Kidney (tissue), 14 donors: ENCODE results near the gene TEP1. TPM values are rescaled to one million over a fixed set of nuclear protein-coding genes. Genes with fewer than 3 reads are reported as not detected.

Source experiments
- DNase-seq, 5 donors: peaks; one replicate each; pipeline ENCODE4 v3.0.0-alpha.2; 2013 to 2020
- FAIRE-seq: peaks from 2 replicates; lab custom pipeline; 2012; peaks lifted over from hg19 to GRCh38; lab: Jason Lieb, UNC
- H3K27ac ChIP-seq, 2 donors: one replicate each; pipeline ENCODE4 v1.7.0; 2013; ENCODE audit warnings: low read depth in 2 of 2, low read length in 2 of 2, inconsistent platforms in 1 of 2
- H3K27me3 ChIP-seq: one replicate; pipeline ENCODE4 v1.7.1; 2013; ENCODE audit warnings: low read length, inconsistent platforms; ENCODE audit not compliant: control insufficient read depth, insufficient read depth
- H3K36me3 ChIP-seq, 3 donors: one replicate each; pipeline versions ENCODE4 v1.7.0 to v1.7.1; 2013; ENCODE audit warnings: low read length in 3 of 3, control low read depth in 1 of 3, inconsistent platforms in 1 of 3; ENCODE audit not compliant: insufficient read depth in 3 of 3, control insufficient read depth in 2 of 3
- H3K4me1 ChIP-seq, 3 donors: one replicate each; pipeline versions ENCODE4 v1.7.0 to v1.7.1; 2013; ENCODE audit warnings: low read length in 3 of 3, inconsistent platforms in 1 of 3, low read depth in 1 of 3; ENCODE audit not compliant: control insufficient read depth in 2 of 3, insufficient read depth in 2 of 3
- H3K4me3 ChIP-seq, 3 donors: one replicate each; pipeline versions ENCODE4 v1.7.0 to v1.8.1; 2013; ENCODE audit warnings: low read length in 3 of 3, control low read depth in 1 of 3, inconsistent platforms in 1 of 3
- H3K9ac ChIP-seq, 3 donors: one replicate each; pipeline versions ENCODE4 v1.7.0 to v1.7.1; 2013; ENCODE audit warnings: low read length in 3 of 3, control low read depth in 1 of 3, inconsistent platforms in 1 of 3
- H3K9me3 ChIP-seq, 3 donors: one replicate each; pipeline versions ENCODE4 v1.7.0 to v1.7.1; 2013; ENCODE audit warnings: low read length in 3 of 3, control low read depth in 1 of 3, inconsistent platforms in 1 of 3; ENCODE audit not compliant: control insufficient read depth in 2 of 3, insufficient read depth in 1 of 3
- CTCF ChIP-seq: IDR thresholded peaks from 3 replicates; pipeline ENCODE4 v1.5.1; 2012; ENCODE audit warnings: mild to moderate bottlenecking, moderate library complexity, borderline replicate concordance; ENCODE audit not compliant: insufficient read depth; ENCODE audit errors: extremely low read depth
- intact Hi-C: fragments of 100-400 bp; cut with DNase I; formaldehyde crosslinking; loops from one replicate; pipeline ENCODE4 v1.11.1; 2022
- polyA plus RNA-seq: library from polyadenylated mRNA; stranded (reverse); fragments of 350-450 nt; fragmentation: Illumina TruSeq; extraction: RNeasy Lipid Tissue Mini Kit (QIAGEN cat#74804); gene quantifications from one replicate; pipeline ENCODE4 v1.2.3, GENCODE V29; 2014; ENCODE audit warnings: low read depth, low replicate concordance; ENCODE audit not compliant: insufficient read depth
- total RNA-seq: library from RNA; stranded (reverse); fragmentation: NEBNext Ultra II Directional; extraction: Animal tissue kit (Norgen Biotek cat#: 25700); gene quantifications from one replicate; pipeline ENCODE4 v1.2.1, GENCODE V29; 2021
- donor health status: control.
- donor health status: control.
- donor health status: control.
- donor health status: control.
- donor health status: control.
- donor health status: DM: yes; HTN: yes; CAD: no.
- donor health status: Normal renal cell carcinoma (clear cell type).

Gene TEP1
- total and polyA plus RNA-seq, 2 donors from 2014 or later = 11.2 to 45.2 TPM

- Histone ChIP-seq H3K4me3 (no peak overlapping the region), H3K27me3 (no peaks in the 10 kb centered on the region), H3K9me3 (no peaks in the 10 kb centered on the region), H3K36me3 (peaks cover 5 to 27% (median 14%) of the 10 kb centered on the region in 3 donors), H3K27ac (no peak overlapping the region), H3K4me1 (no peaks in the 10 kb centered on the region), H3K9ac (no peak overlapping the region)
- FAIRE-seq (no peak), DNase-seq (no peak)
- intact Hi-C loops = no loop called here
- TF ChIP-seq CTCF = no peak
Observed at GRCh38 chr14:20317720-20318119, 95.6 kb downstream of the TEP1 start.

Other genes starting within 250 kb of the TEP1 start
- not detected for gene OR11G2, start 222.6 kb downstream of the TEP1 start, total RNA-seq
- not detected for gene OR11G2, start 222.6 kb downstream of the TEP1 start, polyA plus RNA-seq
- gene OR11H6, start 189.8 kb downstream of the TEP1 start, total RNA-seq = not detected
- gene OR11H6, start 189.8 kb downstream of the TEP1 start, polyA plus RNA-seq = not detected
- gene OR11H7, start 184.5 kb downstream of the TEP1 start, total RNA-seq = not detected
- not detected for gene OR11H7, start 184.5 kb downstream of the TEP1 start, polyA plus RNA-seq
- not detected for gene OR11H4, start 174.2 kb downstream of the TEP1 start, total RNA-seq
- not detected for gene OR11H4, start 174.2 kb downstream of the TEP1 start, polyA plus RNA-seq
- 22.3 TPM for gene TTC5, start 107.5 kb downstream of the TEP1 start, total RNA-seq
- gene TTC5, start 107.5 kb downstream of the TEP1 start, polyA plus RNA-seq = 12.3 TPM
- 25.7 TPM for gene CCNB1IP1, start 80.2 kb downstream of the TEP1 start, total RNA-seq
- gene CCNB1IP1, start 80.2 kb downstream of the TEP1 start, polyA plus RNA-seq = 58.2 TPM
- gene PARP2, start 69.9 kb downstream of the TEP1 start, total RNA-seq = 18.4 TPM
- 14.4 TPM for gene PARP2, start 69.9 kb downstream of the TEP1 start, polyA plus RNA-seq
- gene KLHL33, start 22.7 kb upstream of the TEP1 start, total RNA-seq = 0.72 TPM
- 0.24 TPM for gene KLHL33, start 22.7 kb upstream of the TEP1 start, polyA plus RNA-seq
- 32.4 TPM for gene OSGEP, start 41.3 kb upstream of the TEP1 start, total RNA-seq
- gene OSGEP, start 41.3 kb upstream of the TEP1 start, polyA plus RNA-seq = 30.3 TPM
- 119 TPM for gene APEX1, start 41.7 kb upstream of the TEP1 start, total RNA-seq
- 109 TPM for gene APEX1, start 41.7 kb upstream of the TEP1 start, polyA plus RNA-seq
- gene PIP4P1, start 47.9 kb upstream of the TEP1 start, total RNA-seq = 35.7 TPM
- 33.3 TPM for gene PIP4P1, start 47.9 kb upstream of the TEP1 start, polyA plus RNA-seq
- gene PNP, start 55.9 kb upstream of the TEP1 start, total RNA-seq = 80.7 TPM
- 183 TPM for gene PNP, start 55.9 kb upstream of the TEP1 start, polyA plus RNA-seq
- gene RNASE10, start 92.0 kb upstream of the TEP1 start, total RNA-seq = 0.57 TPM
- 0.69 TPM for gene RNASE10, start 92.0 kb upstream of the TEP1 start, polyA plus RNA-seq
- gene RNASE9, start 147.5 kb upstream of the TEP1 start, total RNA-seq = not detected
- not detected for gene RNASE9, start 147.5 kb upstream of the TEP1 start, polyA plus RNA-seq
- not detected for gene RNASE11, start 174.5 kb upstream of the TEP1 start, total RNA-seq
- gene RNASE11, start 174.5 kb upstream of the TEP1 start, polyA plus RNA-seq = not detected
- gene RNASE12, start 177.9 kb upstream of the TEP1 start, total RNA-seq = not detected
- gene RNASE12, start 177.9 kb upstream of the TEP1 start, polyA plus RNA-seq = not detected
- not detected for gene OR6S1, start 228.2 kb upstream of the TEP1 start, total RNA-seq
- not detected for gene OR6S1, start 228.2 kb upstream of the TEP1 start, polyA plus RNA-seq